HG02943 (cell line): ENCODE data around the gene RGSL1.

ENCODE experiments used
- ATAC-seq: cut with Tn5 transposase; IDR thresholded peaks from one replicate; pipeline ENCODE4 v1.9.1; 2021; ENCODE audit warnings: mild to moderate bottlenecking, low read depth, moderate library complexity; ENCODE audit not compliant: unreplicated experiment

The RGSL1 gene

GRCh38 chr1:182608236-182608635 lies 158.3 kb downstream of the RGSL1 start:
- ATAC-seq: no peak

DNA sequence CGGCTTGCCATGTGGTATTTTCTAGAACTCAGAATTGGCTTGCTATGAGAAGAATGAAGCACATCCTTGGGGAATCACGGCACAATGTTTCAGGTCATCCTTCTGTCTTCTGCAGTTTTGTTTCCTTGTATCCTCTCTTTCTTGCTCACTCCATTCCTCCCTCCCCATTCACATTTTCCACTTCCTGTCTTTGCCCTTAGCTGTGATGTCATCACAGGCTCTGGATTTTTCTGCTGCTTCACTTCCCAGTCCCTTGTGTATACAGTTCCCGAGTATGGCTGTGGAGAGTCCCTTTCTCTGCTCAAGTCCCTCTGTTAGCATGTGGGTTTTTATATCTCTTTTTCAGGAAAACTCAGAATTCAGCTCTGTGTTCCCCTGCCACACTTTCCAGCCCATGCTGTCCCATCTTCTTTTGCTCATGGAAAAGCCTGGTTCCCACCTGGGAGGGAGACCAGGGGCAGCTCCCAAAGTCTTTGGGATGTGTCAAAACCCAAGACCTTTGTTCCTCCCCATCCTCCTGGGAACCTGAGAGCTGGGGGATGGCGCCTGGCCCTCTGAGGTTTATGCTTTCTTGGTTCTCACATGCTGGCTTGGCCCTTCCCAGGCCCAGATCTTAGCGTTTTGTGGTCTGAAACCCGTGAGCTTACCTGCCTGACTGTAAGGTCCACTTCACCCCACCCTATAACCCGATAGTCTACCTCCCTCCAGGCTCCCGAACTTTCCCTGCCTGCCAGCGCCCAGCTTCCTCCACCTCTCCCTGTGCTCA lies 159.1 kb downstream of the RGSL1 start:
- ATAC-seq: no peak
